NK-92 (cell line): Measurements from ENCODE around the gene E2F6.

Experiments
- DNase-seq: peaks from one replicate; lab custom pipeline; 2025; ENCODE audit not compliant: unreplicated experiment; lab: John Stamatoyannopoulos, UW

Gene E2F6

DNA sequence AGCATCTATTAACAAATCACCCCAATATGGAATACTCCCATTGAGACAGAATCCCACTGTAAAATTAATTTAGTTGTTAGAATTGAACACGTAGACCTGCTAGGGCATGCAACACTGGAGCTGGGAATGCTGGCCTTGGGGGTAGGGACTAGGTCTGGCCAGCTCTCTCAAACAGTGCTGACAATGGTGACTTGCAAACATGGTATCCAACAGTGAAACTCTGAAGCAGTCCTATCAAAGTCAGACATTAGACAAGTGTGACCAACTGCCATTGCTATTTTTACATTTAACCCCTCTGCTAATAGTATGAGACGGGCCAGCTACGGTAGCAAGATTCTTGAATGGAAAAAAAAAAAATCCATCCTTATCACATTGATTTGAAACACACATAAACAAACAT lies 7.2 kb downstream of the E2F6 start:
- DNase-seq, result no peak

DNA sequence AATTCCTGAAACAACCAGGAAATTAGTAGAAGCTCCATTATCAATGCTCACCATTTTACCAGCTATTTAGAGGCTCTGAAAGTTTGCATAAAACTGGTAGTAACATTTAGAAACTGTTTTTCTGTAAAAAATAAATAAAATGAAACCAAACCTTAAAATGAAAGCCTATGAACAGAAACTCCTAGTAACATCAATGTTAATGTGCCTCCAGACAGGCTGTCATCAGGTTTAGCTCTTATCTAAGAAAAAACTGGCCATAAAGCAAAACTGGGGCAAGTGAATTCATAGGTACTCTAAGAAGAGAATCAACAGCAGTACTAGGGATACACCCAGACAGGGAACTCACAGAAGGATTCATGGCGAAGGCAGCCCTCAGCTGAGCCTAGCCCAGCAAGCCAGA lies 8.0 kb downstream of the E2F6 start:
- DNase-seq, result no peak

DNA sequence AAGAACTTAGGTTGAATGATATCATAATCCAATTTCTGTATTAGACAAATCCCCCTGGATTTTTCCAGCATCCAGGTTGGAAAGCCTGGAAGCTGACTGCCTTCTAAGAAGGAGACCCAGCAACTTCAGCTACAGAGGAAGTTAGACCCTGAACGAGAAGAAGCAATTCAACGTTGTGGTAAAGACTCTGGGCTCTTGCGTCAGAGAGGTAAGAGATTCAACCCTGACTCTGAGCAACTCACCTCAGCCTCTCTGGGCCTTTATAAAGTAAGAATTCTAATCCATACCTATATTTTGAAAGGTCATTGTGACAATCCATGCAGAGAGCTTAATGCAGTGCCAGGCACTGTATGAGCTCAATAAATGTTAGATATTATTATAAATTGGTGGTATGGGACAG lies 9.7 kb downstream of the E2F6 start:
- no peak for DNase-seq

DNA sequence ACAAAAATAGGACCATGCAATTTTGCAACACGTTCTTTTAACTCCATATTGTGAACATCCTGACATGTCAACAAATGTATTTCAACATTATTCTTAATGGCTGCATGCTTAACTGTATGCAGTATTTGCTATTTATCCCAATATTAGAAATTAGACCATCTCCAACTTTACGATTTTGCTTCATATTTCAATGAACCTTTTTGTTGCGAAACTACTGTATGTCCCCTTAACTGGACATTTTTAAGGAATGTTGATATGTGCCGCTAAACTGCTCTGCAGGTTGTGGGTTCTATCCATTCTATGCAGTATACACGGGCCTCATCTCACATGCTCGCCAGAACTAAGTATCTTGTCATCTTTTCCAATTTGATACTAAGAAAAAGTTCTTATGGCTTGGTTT lies 11.1 kb downstream of the E2F6 start:
- no peak for DNase-seq

DNA sequence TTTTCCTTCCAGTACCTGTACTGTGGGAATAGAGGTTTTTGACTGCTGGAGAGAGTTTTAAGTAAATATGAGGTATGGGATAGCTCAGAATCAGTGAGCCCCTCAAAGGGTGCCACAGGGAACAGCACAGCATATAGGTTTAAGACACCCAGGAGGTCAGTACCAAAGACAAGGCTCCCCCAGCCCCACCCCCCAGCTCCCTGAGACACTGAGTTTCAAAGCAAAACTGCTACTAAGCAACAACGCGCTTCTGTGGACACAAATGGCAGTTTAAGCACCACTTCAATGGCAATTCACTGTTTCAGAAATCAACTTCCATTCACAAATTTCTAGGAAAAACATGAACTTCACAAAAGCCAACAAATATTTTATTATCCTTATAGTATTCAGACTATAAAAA lies 15.2 kb downstream of the E2F6 start:
- no peak for DNase-seq

DNA sequence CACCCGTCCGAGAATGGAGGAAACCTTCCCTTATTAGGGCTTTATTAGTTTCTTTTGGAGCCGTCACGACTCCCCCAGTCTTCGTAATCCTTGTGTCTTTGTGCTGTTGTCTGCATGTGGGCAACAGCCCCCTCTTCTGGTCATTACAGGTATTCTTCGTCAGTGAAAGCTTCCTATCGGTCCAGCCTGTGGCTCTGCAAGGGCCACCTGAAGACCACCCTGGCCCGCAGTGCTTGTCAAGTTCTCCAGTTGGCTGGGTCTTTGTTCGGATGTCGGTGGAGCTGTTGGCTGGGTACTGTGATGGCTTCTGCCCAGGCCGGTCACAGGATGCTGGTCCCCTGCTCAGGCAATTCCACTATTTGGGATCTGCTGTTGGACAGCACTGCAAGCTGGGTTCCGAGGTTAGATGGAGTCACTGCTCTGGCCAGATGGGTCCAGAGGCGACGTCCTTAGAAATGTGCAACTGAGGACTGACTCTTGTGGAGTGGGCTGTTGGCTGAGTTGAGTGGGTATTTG lies 19.2 kb downstream of the E2F6 start:
- no peak for DNase-seq

DNA sequence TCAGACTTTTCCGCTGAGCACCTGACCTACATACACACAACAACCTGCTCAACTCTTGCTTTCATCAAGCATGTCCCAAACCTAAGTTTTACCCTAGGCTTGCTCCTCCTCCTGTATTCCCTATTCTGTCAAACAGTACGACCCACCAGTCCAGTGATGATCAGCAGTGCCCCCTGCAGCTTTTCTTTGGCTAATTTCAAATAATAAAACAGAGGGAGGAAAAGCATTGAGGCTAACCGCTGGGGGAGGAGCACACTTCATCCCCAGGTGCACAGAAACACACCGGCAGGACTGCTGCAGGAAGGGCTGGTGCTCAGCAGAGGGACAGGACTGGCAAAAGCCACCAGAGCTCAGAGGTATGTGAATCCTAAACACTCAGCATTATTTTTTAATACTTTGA lies 21.2 kb downstream of the E2F6 start:
- DNase-seq, result no peak

DNA sequence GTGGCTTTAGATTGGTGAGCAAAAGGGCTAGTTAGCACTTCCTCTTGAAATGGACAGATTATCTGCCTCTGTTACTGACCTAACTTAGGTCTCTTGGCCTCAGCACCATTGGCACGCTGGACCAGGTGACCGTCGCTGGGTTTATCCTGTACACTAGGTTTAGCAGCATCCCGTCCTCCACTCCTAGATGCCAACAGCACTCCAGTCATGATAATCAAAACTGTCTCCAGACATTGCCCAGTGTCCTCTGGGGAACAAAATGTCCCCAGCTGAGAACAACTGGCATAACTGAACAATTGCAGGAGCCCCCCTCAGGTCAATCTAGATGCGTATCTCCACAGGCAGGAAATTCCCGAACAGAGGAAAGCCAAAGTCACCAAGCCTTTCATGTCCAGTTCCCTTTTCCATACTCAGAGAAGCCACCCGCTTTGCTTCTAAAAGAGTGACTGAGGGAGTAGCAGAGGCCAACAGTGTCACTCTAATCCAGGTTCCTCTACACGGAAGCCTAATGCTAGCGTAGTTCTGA lies 27.3 kb downstream of the E2F6 start:
- DNase-seq, result no peak

DNA sequence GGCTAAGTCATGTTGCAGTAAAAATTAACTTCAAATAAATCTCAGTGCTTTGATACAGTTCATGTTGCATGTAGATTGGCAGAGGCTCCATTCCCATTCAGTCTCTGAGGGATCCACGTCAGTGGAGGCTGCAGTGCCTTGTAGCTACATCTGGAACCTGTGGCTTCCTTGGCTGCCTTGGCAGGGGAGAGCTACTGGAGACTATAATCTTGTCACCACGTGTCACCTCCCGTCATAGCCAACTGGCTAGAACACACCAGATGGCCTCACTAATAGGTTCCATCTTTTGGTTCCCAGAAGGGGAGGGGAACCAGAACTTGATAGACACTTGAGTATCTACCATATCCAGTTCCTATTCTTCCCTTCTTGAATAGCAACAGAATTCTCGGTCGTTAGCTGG lies 28.4 kb downstream of the E2F6 start:
- DNase-seq, result no peak

DNA sequence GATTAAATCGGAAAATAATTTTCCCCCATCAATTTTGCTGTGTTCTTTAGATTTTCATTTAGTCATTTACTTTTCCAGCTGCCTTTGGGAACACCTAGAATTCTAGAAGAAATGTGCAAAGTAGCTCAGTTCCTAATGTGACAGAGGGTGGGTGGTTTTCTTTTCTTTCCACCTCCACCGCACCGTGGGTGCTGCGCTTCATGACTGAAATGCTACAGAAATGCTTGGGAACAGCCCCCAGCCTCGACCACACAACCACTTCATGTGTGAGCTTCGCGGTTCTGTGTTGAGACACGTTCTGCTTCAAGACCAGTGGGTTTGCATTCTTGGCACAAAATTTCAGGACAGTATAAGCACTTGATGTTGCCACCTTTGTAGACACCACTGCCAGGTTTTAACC lies 30.9 kb downstream of the E2F6 start:
- DNase-seq, result no peak

DNA sequence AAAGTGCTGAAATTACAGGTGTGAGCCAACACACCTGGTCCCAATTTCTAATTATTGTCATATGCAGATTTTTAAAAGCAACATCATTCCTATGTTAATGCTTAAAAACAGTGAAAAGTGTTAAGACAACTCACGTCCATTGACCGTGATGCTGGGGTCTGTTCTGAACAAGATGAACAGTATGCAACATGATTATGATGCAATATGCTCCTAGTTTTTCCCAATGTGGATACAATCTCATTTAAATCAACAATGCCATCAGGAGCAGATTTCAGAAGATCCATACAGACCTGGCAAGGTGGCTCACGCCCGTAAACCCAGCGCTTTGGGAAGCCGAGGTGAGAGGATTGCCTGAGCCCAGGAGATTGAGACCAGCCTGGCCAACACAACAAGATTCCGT lies 31.5 kb downstream of the E2F6 start:
- DNase-seq, result no peak

DNA sequence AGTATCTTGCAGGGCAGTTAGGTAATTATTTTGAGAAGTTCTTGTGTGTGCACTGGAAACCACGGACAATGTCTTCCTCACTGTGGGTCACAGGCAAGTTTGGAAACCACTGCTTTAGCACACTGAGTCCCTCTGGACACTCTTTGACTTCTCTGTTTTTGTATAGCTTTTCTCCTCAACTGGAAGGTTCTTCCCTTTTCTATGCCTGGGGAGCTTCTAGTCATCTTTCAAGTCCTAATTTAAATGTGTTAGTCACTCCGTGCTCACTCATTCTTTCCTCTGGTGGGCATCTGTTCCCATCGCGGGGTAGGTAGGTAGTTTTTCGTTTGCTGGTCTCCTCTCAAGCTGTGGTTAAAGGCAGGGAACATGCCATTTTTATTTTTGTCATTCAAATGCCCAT lies 32.1 kb downstream of the E2F6 start:
- no peak for DNase-seq

DNA sequence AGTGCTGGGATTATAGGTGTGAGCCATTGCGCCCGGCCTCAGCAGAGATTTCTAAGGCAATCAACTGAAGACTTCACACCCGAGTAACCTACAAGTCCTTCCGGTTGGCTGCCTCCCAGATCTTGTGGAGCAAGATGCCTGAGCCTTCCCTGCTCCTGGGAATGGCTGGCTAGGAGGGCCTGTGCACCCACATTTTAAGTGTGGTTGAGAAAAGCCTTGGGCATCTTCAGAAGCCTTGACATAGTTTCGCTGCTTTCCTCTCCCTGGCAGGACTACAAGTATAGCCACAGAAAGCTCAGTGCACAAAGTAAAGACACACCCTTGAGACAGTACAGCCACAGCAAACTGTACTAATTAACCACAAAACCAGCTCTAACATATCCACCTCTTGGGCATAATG lies 35.2 kb downstream of the E2F6 start:
- no peak for DNase-seq

DNA sequence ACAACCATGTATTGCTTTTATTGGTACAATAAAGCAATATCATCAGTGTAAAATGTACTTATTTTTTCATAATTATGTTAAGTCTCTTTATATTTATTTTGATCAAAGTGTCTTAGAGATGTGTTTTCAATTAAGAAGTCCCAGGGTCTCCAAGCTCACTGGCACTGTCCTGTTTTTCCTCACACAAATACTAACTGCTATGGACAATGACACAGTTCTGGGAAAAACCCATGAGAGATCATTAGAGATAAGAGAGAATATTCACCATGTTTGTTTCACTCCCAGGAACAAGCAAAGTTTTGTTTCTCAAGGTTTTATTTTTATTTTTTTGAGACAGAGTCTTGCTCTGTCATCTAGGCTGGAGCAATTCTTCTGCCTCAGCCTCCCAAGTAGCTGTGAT lies 38.7 kb downstream of the E2F6 start:
- no peak for DNase-seq

DNA sequence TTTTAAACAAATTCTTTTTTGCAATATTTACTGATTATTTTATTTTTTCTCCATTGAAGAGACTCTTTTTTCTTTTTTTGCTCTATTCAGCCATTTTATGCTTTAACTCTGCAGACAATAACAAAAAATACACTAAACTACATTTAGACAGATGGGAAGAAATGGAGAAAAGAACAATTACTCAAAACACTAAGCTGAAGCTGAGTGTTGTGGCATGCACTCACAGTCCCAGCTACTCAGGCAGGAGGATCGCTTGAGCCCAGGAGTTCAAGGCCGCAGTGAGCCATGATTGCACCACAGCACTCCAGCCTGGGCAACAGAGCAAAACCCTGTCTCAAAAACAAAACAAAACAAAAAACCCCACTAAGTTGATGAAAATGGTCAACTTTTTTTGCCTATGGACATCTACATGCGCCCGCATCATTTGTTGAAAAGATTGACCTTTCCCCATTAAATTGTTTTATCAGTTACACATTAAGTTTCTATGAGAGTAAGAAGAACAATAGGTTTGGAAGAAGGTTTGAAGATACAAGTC lies 43.0 kb downstream of the E2F6 start:
- DNase-seq, result no peak

DNA sequence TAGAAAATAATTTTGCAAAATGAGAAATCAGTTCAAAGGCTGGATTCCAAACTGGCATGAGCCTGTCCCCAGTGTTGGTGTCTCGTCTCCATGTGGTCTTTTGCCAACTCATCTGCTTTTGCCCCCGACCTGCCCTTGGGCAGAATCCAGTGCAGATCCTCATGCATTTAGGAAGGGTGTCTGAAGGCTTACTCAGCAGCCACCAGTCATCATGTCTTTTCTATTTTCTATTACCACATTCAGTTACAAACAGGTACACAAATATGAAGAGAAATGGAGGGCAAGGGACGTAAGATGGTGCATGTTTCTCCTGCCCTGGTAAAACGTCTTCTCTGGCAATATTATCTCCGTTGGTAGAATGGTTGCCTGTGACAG lies 43.5 kb downstream of the E2F6 start:
- no peak for DNase-seq

DNA sequence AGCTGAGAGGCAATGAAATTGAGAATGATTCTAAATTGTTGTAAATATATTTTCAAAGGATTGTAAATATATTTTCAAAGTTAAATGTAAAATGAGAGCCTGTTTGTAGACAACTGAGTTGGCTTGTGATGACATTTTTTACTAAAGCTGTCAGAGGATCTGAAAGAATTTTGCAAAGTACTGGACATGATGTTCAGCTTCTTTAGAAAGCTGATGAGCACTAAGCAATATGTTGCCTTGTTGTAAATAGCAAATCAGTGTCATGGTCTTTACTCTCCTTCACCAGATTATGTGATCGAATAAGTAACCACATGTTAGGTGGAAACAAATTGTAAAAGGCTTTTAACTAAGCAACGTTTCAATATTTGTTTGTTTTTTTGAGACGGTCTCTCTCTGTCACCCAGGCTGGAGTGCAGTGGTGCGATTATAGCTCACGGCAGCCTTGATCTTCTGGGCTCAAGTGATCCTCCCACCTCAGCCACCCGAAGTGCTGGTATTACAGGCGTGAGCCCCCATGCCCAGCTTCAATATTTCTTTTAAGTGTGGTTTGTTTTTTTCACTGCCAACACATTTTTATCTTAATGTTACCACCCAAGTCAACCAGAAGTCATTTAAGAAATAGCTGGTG lies 44.0 kb downstream of the E2F6 start:
- DNase-seq, result no peak

DNA sequence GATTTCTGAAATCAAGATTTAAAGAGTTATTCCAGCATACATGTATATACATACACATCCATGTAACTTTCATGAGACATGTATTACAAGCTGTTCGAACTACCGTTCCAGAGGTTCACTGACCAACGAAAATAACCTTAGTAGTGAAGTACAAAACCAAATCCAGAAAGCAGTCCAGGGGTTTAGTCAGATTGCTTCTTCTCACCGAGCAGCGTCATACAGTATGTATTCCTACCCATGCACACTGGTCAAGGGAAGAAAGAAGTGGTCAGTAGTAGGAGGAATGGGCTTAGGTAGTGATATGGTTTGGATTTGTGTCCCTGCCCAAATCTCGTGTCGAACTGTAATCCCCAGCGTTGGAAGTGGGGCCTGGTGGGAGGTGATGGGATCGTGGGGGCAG lies 45.3 kb downstream of the E2F6 start:
- DNase-seq, result no peak

DNA sequence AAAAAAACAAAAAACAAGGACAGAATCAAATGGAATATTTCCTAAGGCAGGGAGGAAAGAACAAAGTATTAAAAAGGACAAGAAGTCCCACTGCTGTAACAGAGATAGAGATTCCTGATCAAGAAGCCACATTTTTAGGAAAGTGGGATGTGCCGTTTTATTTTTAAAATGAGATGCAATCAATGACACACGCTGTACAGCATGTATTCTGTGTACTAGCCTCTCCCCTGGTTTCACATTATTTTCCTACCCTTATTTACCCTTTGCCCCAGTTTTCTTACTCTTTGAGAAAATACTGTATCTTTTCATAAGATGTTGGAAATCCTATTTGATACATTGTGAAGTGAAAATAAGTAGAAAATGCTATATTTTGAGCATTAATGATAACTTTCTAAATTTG lies 45.8 kb downstream of the E2F6 start:
- DNase-seq, result no peak

DNA sequence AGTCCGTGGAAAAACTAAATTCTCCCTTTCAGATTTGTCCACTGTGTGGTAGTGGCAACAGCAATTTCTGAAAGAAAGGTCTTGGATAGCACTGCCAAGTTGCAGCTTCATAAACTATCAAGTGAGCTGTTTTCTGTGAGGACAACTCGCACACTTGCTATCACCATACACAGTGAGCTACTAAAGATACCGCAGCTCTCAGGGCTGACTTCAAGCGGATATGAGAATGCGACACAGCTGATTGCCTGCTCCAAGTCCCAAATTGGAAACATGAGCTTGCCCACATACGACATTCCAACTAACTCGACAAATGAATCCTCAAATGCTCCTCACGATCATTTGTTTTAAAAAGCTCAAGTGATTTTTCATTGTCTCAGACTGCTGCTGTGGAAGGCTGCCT lies 46.2 kb downstream of the E2F6 start:
- no peak for DNase-seq

DNA sequence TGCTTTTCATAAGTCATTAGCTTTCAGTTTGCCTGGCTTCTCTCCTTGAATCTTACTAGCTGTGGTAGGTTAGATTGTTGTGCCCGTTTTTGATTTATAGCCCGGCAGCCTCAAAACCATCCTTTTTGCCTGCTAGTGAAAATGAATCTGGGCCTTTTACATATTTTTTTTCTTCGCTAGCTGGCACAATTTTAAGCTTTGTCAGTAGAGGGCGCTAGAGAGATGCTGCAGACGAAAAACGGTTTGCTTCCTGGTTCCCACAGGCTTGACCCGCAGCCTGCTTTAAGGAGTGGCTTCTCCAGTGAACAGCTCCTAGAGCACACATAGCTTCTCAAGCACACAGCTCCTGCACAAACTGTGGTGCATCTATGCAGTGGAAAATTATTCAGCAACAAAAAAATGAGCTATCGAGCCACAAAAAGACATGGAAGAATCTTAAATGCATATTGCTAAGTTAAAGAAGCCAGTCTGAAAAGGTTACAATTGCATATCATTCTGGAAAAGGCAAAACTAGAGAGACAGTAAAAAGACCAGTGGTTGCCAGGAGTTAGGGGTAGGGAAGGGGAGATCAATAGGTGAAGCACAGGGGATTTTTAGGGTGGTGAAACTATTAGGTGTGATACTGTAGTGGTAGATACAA lies 47.9 kb downstream of the E2F6 start:
- DNase-seq, result no peak

DNA sequence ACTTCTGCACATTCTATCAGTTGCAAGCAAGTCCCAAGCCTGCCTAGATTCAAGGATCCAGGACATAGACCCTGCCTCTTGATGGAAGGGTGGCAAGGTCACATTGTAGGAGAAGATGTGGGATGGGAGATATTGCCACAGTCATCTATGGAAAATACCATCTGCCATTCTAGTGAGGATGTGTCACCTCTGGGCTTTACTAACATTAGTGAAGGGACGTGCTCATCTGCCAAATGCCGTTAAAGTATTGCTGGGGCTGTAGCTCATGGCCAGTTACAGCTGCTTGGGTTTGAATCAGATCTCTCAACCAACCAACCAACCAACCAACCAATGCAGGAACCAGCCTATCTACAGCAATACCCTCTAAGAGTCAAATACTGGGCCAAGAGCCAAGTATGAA lies 49.0 kb downstream of the E2F6 start:
- no peak for DNase-seq

DNA sequence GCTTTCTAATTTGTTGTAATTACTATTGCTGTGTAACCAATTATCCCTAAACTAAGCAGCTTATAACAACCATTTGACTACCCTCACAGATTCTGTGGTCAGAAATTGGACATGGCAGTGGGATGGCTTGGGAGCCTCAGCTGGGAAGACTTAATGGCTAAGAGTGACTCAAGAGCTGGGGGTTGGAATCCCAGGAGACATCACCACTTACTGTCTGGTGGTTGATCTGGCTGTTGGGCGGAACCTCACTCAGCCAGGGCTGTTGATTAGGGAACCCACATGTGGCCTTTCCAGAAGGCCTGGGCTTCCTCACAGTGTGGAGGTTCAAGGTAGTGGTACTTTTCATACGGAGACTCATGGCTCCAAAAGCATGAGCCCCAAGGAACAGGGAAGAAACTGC lies 49.8 kb downstream of the E2F6 start:
- DNase-seq, result no peak
